KMS-11 (cell line): ENCODE data around the gene SERF1A.
"Not testable (repeated sequence)": the region's sequence is repeated elsewhere in the genome, so short reads cannot be mapped to it uniquely, and the experiment has no call there.

Experiments
- H2AFZ ChIP-seq: fragments of 200-600 bp; sonication (generic); 2 replicates; pipeline ENCODE4 v1.6.1; 2016; ENCODE audit warnings: antibody characterized with exemption, mixed run types, low read depth
- H3K27ac ChIP-seq: fragments of 200-600 bp; sonication (generic); 2 replicates; pipeline ENCODE4 v1.6.1; 2016; ENCODE audit warnings: mild to moderate bottlenecking, mixed run types
- H3K27me3 ChIP-seq: fragments of 200-600 bp; sonication (generic); 2 replicates; pipeline ENCODE4 v1.6.1; 2017; ENCODE audit warnings: mild to moderate bottlenecking, low read depth, mixed run types, moderate library complexity; ENCODE audit not compliant: insufficient read depth
- H3K36me3 ChIP-seq: fragments of 200-600 bp; sonication (generic); 2 replicates; pipeline ENCODE4 v1.6.1; 2017; ENCODE audit warnings: mild to moderate bottlenecking, mixed run types; ENCODE audit not compliant: insufficient read depth
- H3K4me1 ChIP-seq: fragments of 200-600 bp; sonication (generic); 2 replicates; pipeline ENCODE4 v1.6.1; 2016; ENCODE audit warnings: mild to moderate bottlenecking, low read depth, mixed run types; ENCODE audit not compliant: poor library complexity, severe bottlenecking
- H3K4me2 ChIP-seq: fragments of 200-600 bp; sonication (generic); 2 replicates; pipeline ENCODE4 v1.7.0; 2016; ENCODE audit warnings: mild to moderate bottlenecking, mixed run types
- H3K4me3 ChIP-seq: fragments of 200-600 bp; sonication (generic); IDR thresholded peaks from 2 replicates; pipeline ENCODE4 v1.6.1; 2017; ENCODE audit warnings: low read depth, low read length, mixed read lengths; ENCODE audit not compliant: insufficient read depth
- H3K79me2 ChIP-seq: fragments of 200-600 bp; sonication (generic); 2 replicates; pipeline ENCODE4 v1.6.1; 2016; ENCODE audit warnings: low read depth, mixed run types; ENCODE audit not compliant: insufficient read depth
- H3K9ac ChIP-seq: fragments of 200-600 bp; sonication (generic); 2 replicates; pipeline ENCODE4 v1.6.1; 2016; ENCODE audit warnings: mild to moderate bottlenecking, mixed run types
- H4K20me1 ChIP-seq: fragments of 200-600 bp; sonication (generic); 2 replicates; pipeline ENCODE4 v1.6.1; 2016; ENCODE audit warnings: mild to moderate bottlenecking, mixed run types; ENCODE audit not compliant: insufficient read depth

Gene SERF1A

GRCh38 chr5:70953068-70953467, 52.6 kb downstream of the SERF1A start:
- H3K4me1 ChIP-seq, H4K20me1 ChIP-seq, H3K36me3 ChIP-seq, H3K4me3 ChIP-seq, H3K9ac ChIP-seq, H3K4me2 ChIP-seq, H2AFZ ChIP-seq, H3K27me3 ChIP-seq, H3K27ac ChIP-seq, H3K79me2 ChIP-seq: not testable (repeated sequence)
